ENCODE measurements around the gene PGLYRP2.

The PGLYRP2 gene

GRCh38 chr19:15441317-15441716 lies 38.0 kb downstream of the PGLYRP2 start:
- no peaks in the 10 kb centered on the region for H3K4me1 ChIP-seq (ENCODE audit: control insufficient read depth, insufficient read depth, low read length)
- no peaks in the 10 kb centered on the region for H3K36me3 ChIP-seq (ENCODE audit: control insufficient read depth, insufficient read depth, low read length)

DNA sequence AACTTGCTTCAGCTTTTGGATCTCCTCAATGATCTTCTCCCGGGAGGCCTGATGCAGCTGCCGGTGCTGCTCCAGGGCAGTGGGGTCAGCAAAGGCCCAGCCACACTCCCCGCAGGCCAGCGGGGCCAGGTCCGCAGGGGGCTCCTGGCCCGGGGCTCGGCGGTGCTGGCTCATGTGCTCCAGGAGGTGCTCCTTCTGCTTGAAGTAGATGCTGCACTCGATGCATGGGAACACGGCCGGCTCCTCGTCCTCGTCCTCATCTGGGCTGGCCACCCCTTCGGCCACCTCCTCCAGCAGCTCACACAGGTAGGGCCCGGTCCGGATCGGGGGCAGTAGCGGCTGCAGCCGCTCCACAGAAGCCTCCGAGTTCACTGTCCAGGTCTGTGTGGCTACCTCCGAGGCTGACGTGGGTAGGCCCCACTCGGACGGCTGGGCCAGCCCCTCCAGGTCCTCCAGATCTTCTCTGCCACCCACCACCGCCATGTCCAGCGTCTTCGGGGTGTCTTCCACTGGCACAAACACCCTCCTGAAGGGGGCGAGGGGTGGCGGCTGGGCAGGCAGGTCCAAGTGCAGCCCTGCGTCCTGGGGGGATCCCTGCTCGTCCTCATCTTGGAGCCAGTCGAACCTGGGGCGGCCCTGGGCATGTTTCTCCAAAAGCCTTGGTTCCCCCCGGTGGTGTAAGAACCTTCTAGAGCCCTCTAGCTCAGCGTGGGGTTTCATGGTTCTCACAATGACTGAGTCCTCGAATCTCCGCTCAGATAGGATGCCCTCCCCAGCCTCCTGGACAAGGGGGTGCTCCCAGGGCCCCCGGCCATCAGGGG lies 39.3 kb downstream of the PGLYRP2 start:
- Histone ChIP-seq H3K4me3 (ENCODE audit: low read length) (no peak overlapping the region), H3K4me1 (ENCODE audit: control insufficient read depth, insufficient read depth, low read length) (no peaks in the 10 kb centered on the region)

More at GRCh38 chr19:15441317-15441716, 38.0 kb downstream of the PGLYRP2 start:
- no peaks in the 10 kb centered on the region for H3K9me3 ChIP-seq (ENCODE audit: control insufficient read depth, low read length)
- no peak overlapping the region for H3K4me3 ChIP-seq (ENCODE audit: low read length)
- H3K27me3 ChIP-seq (ENCODE audit: control insufficient read depth, insufficient read depth, low read length): no peaks in the 10 kb centered on the region
- no peak overlapping the region for H3K9ac ChIP-seq (ENCODE audit: low read length)

DNA sequence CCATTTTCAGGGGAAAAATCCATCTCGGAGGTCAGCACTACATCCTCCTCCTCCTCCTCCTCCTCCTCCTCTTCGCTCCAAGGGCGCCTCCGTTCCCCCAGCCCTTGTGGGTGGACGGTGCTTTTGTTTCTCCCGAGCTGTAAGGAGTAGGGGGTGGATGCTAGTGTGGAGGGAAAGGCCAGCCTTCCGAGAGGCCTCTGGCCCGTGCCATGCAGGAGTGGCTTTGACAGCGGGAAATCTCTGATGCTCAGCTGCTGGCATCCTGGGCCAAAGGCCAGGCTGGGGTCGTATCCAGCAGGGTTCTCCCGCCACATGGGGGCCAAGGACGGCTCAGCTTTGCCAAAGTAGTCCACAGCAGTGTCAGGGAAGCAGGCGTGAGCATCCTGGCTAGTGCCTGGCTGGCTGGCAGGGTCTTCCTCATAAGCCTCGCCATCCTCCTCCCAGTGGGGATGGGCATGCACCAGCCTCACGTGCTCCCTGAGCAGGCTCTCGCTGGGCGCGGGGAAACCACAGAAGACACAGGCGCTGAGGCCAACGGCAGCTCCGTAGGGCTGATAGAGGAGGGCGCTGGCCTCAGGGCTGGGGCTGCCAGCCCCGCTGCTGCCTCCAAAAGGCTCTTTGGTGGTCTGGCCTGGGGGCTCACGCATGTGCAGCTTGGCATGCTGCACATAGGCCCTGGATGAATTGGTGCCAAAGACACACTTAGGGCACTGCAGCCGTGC lies 40.1 kb downstream of the PGLYRP2 start:
- Histone ChIP-seq H3K27me3 (ENCODE audit: control insufficient read depth, insufficient read depth, low read length) (no peaks in the 10 kb centered on the region), H3K9ac (ENCODE audit: low read length) (no peak overlapping the region), H3K4me3 (ENCODE audit: low read length) (no peak overlapping the region), H3K36me3 (ENCODE audit: control insufficient read depth, insufficient read depth, low read length) (no peaks in the 10 kb centered on the region), H3K9me3 (ENCODE audit: control insufficient read depth, low read length) (no peaks in the 10 kb centered on the region), H3K4me1 (ENCODE audit: control insufficient read depth, insufficient read depth, low read length) (no peaks in the 10 kb centered on the region)

More for the DNA sequence above, 39.3 kb downstream of the PGLYRP2 start:
- no peaks in the 10 kb centered on the region for H3K27me3 ChIP-seq (ENCODE audit: control insufficient read depth, insufficient read depth, low read length)
- H3K9ac ChIP-seq (ENCODE audit: low read length): no peak overlapping the region
- H3K36me3 ChIP-seq (ENCODE audit: control insufficient read depth, insufficient read depth, low read length): no peaks in the 10 kb centered on the region
- no peaks in the 10 kb centered on the region for H3K9me3 ChIP-seq (ENCODE audit: control insufficient read depth, low read length)

- no peaks in the 10 kb centered on the region for H3K36me3 ChIP-seq (ENCODE audit: control insufficient read depth, insufficient read depth, low read length)
- H3K27me3 ChIP-seq (ENCODE audit: control insufficient read depth, insufficient read depth, low read length): no peaks in the 10 kb centered on the region
- no peaks in the 10 kb centered on the region for H3K9me3 ChIP-seq (ENCODE audit: control insufficient read depth, low read length)
- H3K4me3 ChIP-seq (ENCODE audit: low read length): no peak overlapping the region
- peaks cover 1% of the 10 kb centered on the region for H3K4me1 ChIP-seq (ENCODE audit: control insufficient read depth, insufficient read depth, low read length)
- H3K9ac ChIP-seq (ENCODE audit: low read length): no peak overlapping the region
Measured at GRCh38 chr19:15438577-15438976, 40.7 kb downstream of the PGLYRP2 start.

- no peaks in the 10 kb centered on the region for H3K36me3 ChIP-seq (ENCODE audit: control insufficient read depth, insufficient read depth, low read length)
- peaks cover 6% of the 10 kb centered on the region for H3K4me1 ChIP-seq (ENCODE audit: control insufficient read depth, insufficient read depth, low read length)
- no peaks in the 10 kb centered on the region for H3K9me3 ChIP-seq (ENCODE audit: control insufficient read depth, low read length)
- H3K4me3 ChIP-seq (ENCODE audit: low read length): no peak overlapping the region
- no peaks in the 10 kb centered on the region for H3K27me3 ChIP-seq (ENCODE audit: control insufficient read depth, insufficient read depth, low read length)
- H3K9ac ChIP-seq (ENCODE audit: low read length): no peak overlapping the region
Measured at GRCh38 chr19:15438124-15438496, 41.2 kb downstream of the PGLYRP2 start.

DNA sequence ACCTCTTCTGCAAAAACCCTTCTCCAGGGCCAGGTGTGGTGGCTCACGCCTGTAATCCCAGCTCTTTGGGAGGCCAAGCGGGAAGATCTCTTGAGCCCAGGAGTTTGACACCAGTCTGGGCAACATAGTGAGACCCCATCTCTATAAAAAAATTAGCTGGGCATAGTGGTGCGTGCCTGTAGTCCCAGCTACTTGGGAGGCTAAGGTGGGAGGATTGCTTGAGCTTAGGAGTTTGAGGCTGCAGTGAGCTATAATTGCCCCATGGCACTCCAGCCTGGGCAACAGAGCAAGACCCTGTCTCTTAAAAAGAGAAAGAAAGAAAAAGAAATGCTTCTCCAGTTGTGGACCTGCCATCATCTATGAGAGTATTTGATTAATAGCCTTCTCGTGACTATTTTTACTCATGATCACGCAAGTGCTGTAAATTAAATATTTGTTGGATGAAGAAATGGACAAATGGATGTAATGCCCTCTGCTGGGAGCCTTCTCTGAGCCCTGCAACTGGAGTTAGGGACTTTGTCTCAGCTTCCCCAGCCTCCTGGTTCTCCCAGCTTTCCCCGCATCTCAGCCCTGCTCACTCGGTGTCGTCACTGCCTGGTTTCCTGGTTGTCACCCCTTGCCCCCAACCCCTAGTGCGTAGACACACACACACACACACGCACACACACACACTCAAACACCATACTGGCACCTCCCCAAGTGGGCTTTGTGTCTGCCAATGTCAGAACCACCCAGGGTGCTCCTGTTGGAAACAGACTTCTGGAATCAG lies 41.8 kb downstream of the PGLYRP2 start:
- no peak overlapping the region for H3K9ac ChIP-seq (ENCODE audit: low read length)
- no peaks in the 10 kb centered on the region for H3K9me3 ChIP-seq (ENCODE audit: control insufficient read depth, low read length)
- H3K36me3 ChIP-seq (ENCODE audit: control insufficient read depth, insufficient read depth, low read length): no peaks in the 10 kb centered on the region
- H3K27me3 ChIP-seq (ENCODE audit: control insufficient read depth, insufficient read depth, low read length): no peaks in the 10 kb centered on the region
- peaks cover 9% of the 10 kb centered on the region for H3K4me1 ChIP-seq (ENCODE audit: control insufficient read depth, insufficient read depth, low read length)
- H3K4me3 ChIP-seq (ENCODE audit: low read length): no peak overlapping the region

GRCh38 chr19:15436826-15437110 lies 42.5 kb downstream of the PGLYRP2 start:
- no peak overlapping the region for H3K9ac ChIP-seq (ENCODE audit: low read length)
- H3K4me1 ChIP-seq (ENCODE audit: control insufficient read depth, insufficient read depth, low read length): peaks cover 10% of the 10 kb centered on the region
- H3K9me3 ChIP-seq (ENCODE audit: control insufficient read depth, low read length): no peaks in the 10 kb centered on the region
- H3K27me3 ChIP-seq (ENCODE audit: control insufficient read depth, insufficient read depth, low read length): no peaks in the 10 kb centered on the region
- no peaks in the 10 kb centered on the region for H3K36me3 ChIP-seq (ENCODE audit: control insufficient read depth, insufficient read depth, low read length)
- no peak overlapping the region for H3K4me3 ChIP-seq (ENCODE audit: low read length)

DNA sequence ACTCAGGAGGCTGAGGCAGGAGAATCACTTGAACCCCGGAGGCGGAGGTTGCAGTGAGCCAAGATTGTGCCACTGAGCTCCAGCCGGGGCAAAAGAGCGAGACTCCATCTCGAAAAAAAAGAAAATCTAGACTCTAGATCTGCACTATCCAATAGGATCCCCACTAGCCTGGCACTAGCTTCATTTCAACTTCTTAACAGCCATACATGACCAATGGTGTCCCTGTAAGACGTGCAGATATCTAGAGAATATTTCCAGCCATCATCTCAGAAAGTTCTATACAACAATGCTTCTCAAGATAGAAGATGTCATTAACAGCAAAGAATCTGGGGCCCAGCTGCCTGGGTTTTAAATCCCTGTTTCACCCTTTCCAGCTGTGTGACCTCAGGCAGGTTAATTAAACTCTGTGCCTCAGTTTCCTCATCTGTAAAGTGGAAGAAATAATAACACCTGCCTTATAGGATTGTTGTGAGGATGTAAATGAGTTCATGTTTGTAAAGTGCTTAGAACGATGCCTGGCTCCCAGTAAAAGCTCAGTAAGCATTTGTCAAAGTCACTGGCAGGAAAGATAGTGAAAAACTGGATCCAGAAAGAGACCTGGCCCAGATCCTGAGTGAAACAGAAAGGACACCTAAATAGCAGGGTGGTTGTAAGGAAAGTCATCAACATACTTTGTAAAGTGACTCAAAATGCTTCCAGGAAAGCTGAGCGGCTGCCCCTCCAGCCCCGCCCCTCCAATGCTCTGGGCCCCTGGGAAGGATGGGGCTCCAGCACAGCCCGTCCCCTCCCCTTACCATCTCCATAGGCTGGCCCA lies 43.1 kb downstream of the PGLYRP2 start:
- Histone ChIP-seq H3K36me3 (ENCODE audit: control insufficient read depth, insufficient read depth, low read length) (no peaks in the 10 kb centered on the region), H3K4me1 (ENCODE audit: control insufficient read depth, insufficient read depth, low read length) (peaks cover 15% of the 10 kb centered on the region), H3K27me3 (ENCODE audit: control insufficient read depth, insufficient read depth, low read length) (no peaks in the 10 kb centered on the region), H3K4me3 (ENCODE audit: low read length) (no peak overlapping the region), H3K9ac (ENCODE audit: low read length) (no peak overlapping the region), H3K9me3 (ENCODE audit: control insufficient read depth, low read length) (no peaks in the 10 kb centered on the region)

GRCh38 chr19:15433519-15434069 lies 45.7 kb downstream of the PGLYRP2 start:
- Histone ChIP-seq H3K9ac (ENCODE audit: low read length) (peak overlapping the region; percentile 71), H3K4me3 (ENCODE audit: low read length) (peak overlapping the region; percentile 92), H3K36me3 (ENCODE audit: control insufficient read depth, insufficient read depth, low read length) (no peaks in the 10 kb centered on the region), H3K9me3 (ENCODE audit: control insufficient read depth, low read length) (no peaks in the 10 kb centered on the region), H3K27me3 (ENCODE audit: control insufficient read depth, insufficient read depth, low read length) (no peaks in the 10 kb centered on the region), H3K4me1 (ENCODE audit: control insufficient read depth, insufficient read depth, low read length) (peaks cover 24% of the 10 kb centered on the region)

GRCh38 chr19:15432629-15433518 lies 46.4 kb downstream of the PGLYRP2 start:
- Histone ChIP-seq H3K36me3 (ENCODE audit: control insufficient read depth, insufficient read depth, low read length) (no peaks in the 10 kb centered on the region), H3K9ac (ENCODE audit: low read length) (peak overlapping the region; percentile 71), H3K9me3 (ENCODE audit: control insufficient read depth, low read length) (no peaks in the 10 kb centered on the region), H3K4me1 (ENCODE audit: control insufficient read depth, insufficient read depth, low read length) (peaks cover 24% of the 10 kb centered on the region), H3K27me3 (ENCODE audit: control insufficient read depth, insufficient read depth, low read length) (no peaks in the 10 kb centered on the region), H3K4me3 (ENCODE audit: low read length) (peak overlapping the region; percentile 92)

Measured in mucosa of stomach (tissue), 1 donor.